Fibroblast of lung (primary cell): ENCODE data around the gene GABRG3. TPM values are rescaled to one million over a fixed set of nuclear protein-coding genes. Genes with fewer than 3 reads are reported as not detected.

Experiments
- DNase-seq, 2 donors: peaks; one replicate each; pipeline versions ENCODE4 v3.0.0 to v3.0.0-alpha.2; 2010; ENCODE audit warnings: low read depth in 2 of 2
- H2AFZ ChIP-seq: 2 replicates; pipeline ENCODE4 v1.5.1; 2012; ENCODE audit warnings: low read length, control low read depth, inconsistent platforms
- H3K27ac ChIP-seq: 2 replicates; pipeline ENCODE4 v1.5.1; 2011; ENCODE audit warnings: low read length, control low read depth; ENCODE audit not compliant: insufficient read depth
- H3K27me3 ChIP-seq: 2 replicates; pipeline ENCODE4 v1.5.1; 2011; ENCODE audit warnings: mild to moderate bottlenecking, low read length; ENCODE audit not compliant: control insufficient read depth, insufficient read depth
- H3K36me3 ChIP-seq: 2 replicates; pipeline ENCODE4 v1.5.1; 2011; ENCODE audit warnings: low read length; ENCODE audit not compliant: control insufficient read depth, insufficient read depth
- H3K4me1 ChIP-seq: 2 replicates; pipeline ENCODE4 v1.5.1; 2011; ENCODE audit warnings: low read length; ENCODE audit not compliant: control insufficient read depth, insufficient read depth; ENCODE audit errors: extremely low read depth
- H3K4me2 ChIP-seq: 2 replicates; pipeline ENCODE4 v1.5.1; 2011; ENCODE audit warnings: low read length, control low read depth; ENCODE audit not compliant: insufficient read depth; ENCODE audit errors: extremely low read depth
- H3K4me3 ChIP-seq, 4 experiments: fragments of 200-600 bp in 1 of 4; sonication (generic) in 1 of 4; replicated peaks in 1 of 4; 2 replicates each; pipeline ENCODE4 v1.5.1; 2011 to 2016; ENCODE audit warnings: low read length in 4 of 4, low read depth in 3 of 4, mild to moderate bottlenecking in 3 of 4, control low read depth in 2 of 4, inconsistent platforms in 1 of 4, mixed read lengths in 1 of 4; ENCODE audit not compliant: insufficient read depth in 1 of 4; ENCODE audit errors: control extremely low read depth in 1 of 4
- H3K79me2 ChIP-seq: 2 replicates; pipeline ENCODE4 v1.5.1; 2012; ENCODE audit warnings: mild to moderate bottlenecking, low read length, inconsistent platforms; ENCODE audit not compliant: control insufficient read depth, insufficient read depth
- H3K9ac ChIP-seq: 2 replicates; pipeline ENCODE4 v1.5.1; 2011; ENCODE audit warnings: mild to moderate bottlenecking, low read length, control low read depth; ENCODE audit not compliant: insufficient read depth
- H3K9me3 ChIP-seq: 2 replicates; pipeline ENCODE4 v1.5.1; 2012; ENCODE audit warnings: low read depth, low read length; ENCODE audit not compliant: control insufficient read depth, insufficient read depth
- H4K20me1 ChIP-seq: 2 replicates; pipeline ENCODE4 v1.5.1; 2011; ENCODE audit warnings: low read length; ENCODE audit not compliant: control insufficient read depth, insufficient read depth; ENCODE audit errors: extremely low read depth
- EZH2 ChIP-seq: IDR thresholded peaks from 2 replicates; pipeline ENCODE4 v1.5.1; 2012; ENCODE audit warnings: low read length, control low read depth, mild to moderate bottlenecking; ENCODE audit errors: missing control alignments
- polyA plus RNA-seq, 2 donors: library from polyadenylated mRNA; depleted of rRNA in 1 of 2; stranded (reverse) in 1 of 2; unstranded in 1 of 2; fragments of >200 nt; gene quantifications; 2 replicates each; pipeline ENCODE4 v1.2.1, GENCODE V29; 2011 to 2012; ENCODE audit warnings: missing spikeins in 1 of 2
- total RNA-seq: library from RNA; depleted of rRNA; stranded (reverse); fragments of >200 nt; gene quantifications from 2 replicates; pipeline ENCODE4 v1.2.1, GENCODE V29; 2014
- TF ChIP-seq, protein P1 (sequence below), 2 donors: IDR thresholded peaks in 1 of 2; conservative IDR thresholded peaks in 1 of 2; 1 replicate in 1 of 2; 2 replicates in 1 of 2; pipeline ENCODE4 v1.5.1; 2011 to 2012; ENCODE audit warnings: low read length in 2 of 2, control low read depth in 1 of 2, inconsistent platforms in 1 of 2, low read depth in 1 of 2, mild to moderate bottlenecking in 1 of 2

The GABRG3 gene
- total and polyA plus RNA-seq, 2 donors (not counting 1 experiment from before 2014, with no cell fraction given): not detected

DNA sequence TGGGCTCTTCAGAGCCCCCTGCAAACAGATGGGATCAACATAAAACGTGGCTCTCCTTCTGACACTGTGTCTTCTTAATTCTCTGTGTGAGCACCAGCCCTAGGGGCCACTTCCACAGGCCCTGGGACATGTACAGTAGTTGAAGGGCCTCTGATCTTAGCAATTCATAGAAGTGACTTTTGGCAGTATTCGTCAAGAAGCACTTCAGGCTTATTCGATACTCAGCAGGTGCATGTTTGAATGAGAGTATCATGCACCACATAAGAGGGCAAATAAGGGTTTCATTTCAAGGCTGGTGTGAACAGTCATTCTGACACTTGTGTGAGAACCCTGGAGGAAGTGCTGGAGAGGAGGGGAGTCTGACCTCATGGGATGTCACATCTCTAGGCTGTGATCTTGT lies 113.9 kb downstream of the GABRG3 start:
- Histone ChIP-seq H3K36me3 (no peaks in the 10 kb centered on the region), H3K9ac (no peak overlapping the region), H3K4me3 (no peak overlapping the region), H4K20me1 (no peaks in the 10 kb centered on the region), H3K27me3 (no peaks in the 10 kb centered on the region), H3K27ac (no peak overlapping the region), H3K9me3 (no peaks in the 10 kb centered on the region), H3K4me1 (no peaks in the 10 kb centered on the region), H3K4me2 (no peak overlapping the region), H2AFZ (no peak overlapping the region), H3K79me2 (no peaks in the 10 kb centered on the region)
- no peak for DNase-seq
- TF ChIP-seq, protein P1, sequence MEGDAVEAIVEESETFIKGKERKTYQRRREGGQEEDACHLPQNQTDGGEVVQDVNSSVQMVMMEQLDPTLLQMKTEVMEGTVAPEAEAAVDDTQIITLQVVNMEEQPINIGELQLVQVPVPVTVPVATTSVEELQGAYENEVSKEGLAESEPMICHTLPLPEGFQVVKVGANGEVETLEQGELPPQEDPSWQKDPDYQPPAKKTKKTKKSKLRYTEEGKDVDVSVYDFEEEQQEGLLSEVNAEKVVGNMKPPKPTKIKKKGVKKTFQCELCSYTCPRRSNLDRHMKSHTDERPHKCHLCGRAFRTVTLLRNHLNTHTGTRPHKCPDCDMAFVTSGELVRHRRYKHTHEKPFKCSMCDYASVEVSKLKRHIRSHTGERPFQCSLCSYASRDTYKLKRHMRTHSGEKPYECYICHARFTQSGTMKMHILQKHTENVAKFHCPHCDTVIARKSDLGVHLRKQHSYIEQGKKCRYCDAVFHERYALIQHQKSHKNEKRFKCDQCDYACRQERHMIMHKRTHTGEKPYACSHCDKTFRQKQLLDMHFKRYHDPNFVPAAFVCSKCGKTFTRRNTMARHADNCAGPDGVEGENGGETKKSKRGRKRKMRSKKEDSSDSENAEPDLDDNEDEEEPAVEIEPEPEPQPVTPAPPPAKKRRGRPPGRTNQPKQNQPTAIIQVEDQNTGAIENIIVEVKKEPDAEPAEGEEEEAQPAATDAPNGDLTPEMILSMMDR (conservative IDR thresholded peaks at IDR 0.05 in 1 of 2, IDR thresholded peaks at IDR 0.05 in 1 of 2; ENCODE audit: low read depth in 1 of 2, low read length in 2 of 2): no peak
- TF ChIP-seq EZH2: no peak

DNA sequence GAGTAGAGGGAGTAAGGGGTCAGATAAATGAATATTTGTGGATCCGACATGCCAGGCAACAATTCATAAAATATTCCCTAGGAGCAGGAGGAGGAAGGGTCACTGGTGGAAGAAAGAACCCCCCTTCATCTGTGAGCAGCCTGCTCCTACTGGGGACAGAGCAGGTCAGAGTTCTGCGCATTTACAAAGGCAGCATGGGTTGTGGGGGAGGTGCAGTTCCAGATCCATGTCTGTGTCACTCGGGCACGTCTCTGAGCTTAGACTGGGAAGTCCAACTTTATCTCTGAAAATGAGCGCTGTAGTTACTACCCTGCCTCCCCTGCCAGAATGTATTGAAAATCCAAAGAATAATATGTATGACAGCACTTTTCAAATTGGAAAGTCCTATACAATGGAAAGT lies 115.2 kb downstream of the GABRG3 start:
- no peak overlapping the region for H3K27ac ChIP-seq
- H4K20me1 ChIP-seq: no peaks in the 10 kb centered on the region
- H3K79me2 ChIP-seq: no peaks in the 10 kb centered on the region
- no peak for DNase-seq
- no peak for TF ChIP-seq EZH2
- TF ChIP-seq, protein P1 (conservative IDR thresholded peaks at IDR 0.05 in 1 of 2, IDR thresholded peaks at IDR 0.05 in 1 of 2; ENCODE audit: low read depth in 1 of 2, low read length in 2 of 2): no peak
- H3K27me3 ChIP-seq: no peaks in the 10 kb centered on the region
- H3K9ac ChIP-seq: no peak overlapping the region
- H3K36me3 ChIP-seq: no peaks in the 10 kb centered on the region
- no peak overlapping the region for H3K4me2 ChIP-seq
- no peaks in the 10 kb centered on the region for H3K9me3 ChIP-seq
- H2AFZ ChIP-seq: no peak overlapping the region
- H3K4me1 ChIP-seq: no peaks in the 10 kb centered on the region
- no peak overlapping the region for H3K4me3 ChIP-seq

DNA sequence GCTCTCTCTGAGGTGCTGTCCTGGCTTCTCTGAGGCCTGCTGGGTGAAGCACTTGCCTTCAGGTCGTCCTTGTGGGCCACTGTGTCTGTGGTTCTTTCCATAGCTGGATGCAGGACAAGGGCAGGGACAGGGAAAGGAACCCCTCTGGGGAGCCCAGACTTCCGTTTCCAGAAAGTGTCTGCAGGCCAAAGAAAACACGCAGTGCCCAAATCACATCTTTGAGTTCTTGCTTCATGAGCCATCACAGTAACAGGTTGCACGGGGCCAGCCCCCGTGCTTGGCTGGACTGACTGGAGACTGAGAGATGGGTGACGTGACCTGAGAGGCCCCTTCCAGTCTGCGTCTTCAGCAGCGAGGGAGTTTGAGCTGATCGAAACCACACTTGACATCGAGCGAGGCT lies 115.8 kb downstream of the GABRG3 start:
- H3K27ac ChIP-seq: no peak overlapping the region
- no peaks in the 10 kb centered on the region for H3K27me3 ChIP-seq
- no peaks in the 10 kb centered on the region for H3K36me3 ChIP-seq
- H3K79me2 ChIP-seq: no peaks in the 10 kb centered on the region
- no peaks in the 10 kb centered on the region for H3K9me3 ChIP-seq
- H3K4me2 ChIP-seq: no peak overlapping the region
- H2AFZ ChIP-seq: no peak overlapping the region
- H4K20me1 ChIP-seq: no peaks in the 10 kb centered on the region
- H3K4me3 ChIP-seq: no peak overlapping the region
- TF ChIP-seq EZH2: no peak
- TF ChIP-seq, protein P1 (conservative IDR thresholded peaks at IDR 0.05 in 1 of 2, IDR thresholded peaks at IDR 0.05 in 1 of 2; ENCODE audit: low read depth in 1 of 2, low read length in 2 of 2): no peak
- DNase-seq: peak in 1 of 2 donors; percentile 16
- H3K9ac ChIP-seq: no peak overlapping the region
- H3K4me1 ChIP-seq: no peaks in the 10 kb centered on the region
